SK-N-SH (cell line): ENCODE results near the gene RASGRF1. TPM values are rescaled to one million over a fixed set of nuclear protein-coding genes. Genes with fewer than 3 reads are reported as not detected.

Experiments
- CTCF ChIA-PET: fragments of 300-600, 350-600 bp; formaldehyde crosslinking; extraction: SDS; loops from one replicate; lab custom pipeline; 2021; lab: Yijun Ruan, JAX
- POLR2A ChIA-PET: fragments of 350-600 bp; sonication (Branson Sonifier 250); formaldehyde crosslinking; extraction: SDS; loops from one replicate; lab custom pipeline; 2020; ENCODE audit warnings: antibody characterized with exemption, inconsistent platforms; lab: Yijun Ruan, JAX
- DNase-seq: peaks from one replicate; pipeline ENCODE4 v3.0.0; 2012
- H2AFZ ChIP-seq: fragments of 200-600 bp; sonication (generic); 2 replicates; pipeline ENCODE4 v1.8.1; 2016; ENCODE audit warnings: antibody characterized with exemption, mild to moderate bottlenecking, low read depth
- H3F3A ChIP-seq: fragments of 200-600 bp; sonication (generic); replicated peaks from 2 replicates; pipeline ENCODE3; 2016; ENCODE audit warnings: antibody characterized with exemption, mild to moderate bottlenecking; ENCODE audit not compliant: insufficient read depth
- H3K27ac ChIP-seq, 2 experiments: fragments of 200-500 bp in 1 of 2; fragments of 200-600 bp in 1 of 2; sonication (Bioruptor generic) in 1 of 2; sonication (generic), shearing (Covaris generic) in 1 of 2; 2 replicates each; pipeline versions ENCODE4 v1.5.1 to v1.6.1; 2014 to 2016; ENCODE audit warnings: low read depth in 2 of 2, inconsistent platforms in 1 of 2, low read length in 1 of 2, mild to moderate bottlenecking in 1 of 2, mixed read lengths in 1 of 2
- H3K27me3 ChIP-seq: fragments of 200-600 bp; sonication (generic), shearing (Covaris generic); 2 replicates; pipeline ENCODE4 v1.6.1; 2016; ENCODE audit warnings: mixed run types; ENCODE audit not compliant: insufficient read depth
- H3K36me3 ChIP-seq, 2 experiments: fragments of 200-500 bp in 1 of 2; fragments of 200-600 bp in 1 of 2; sonication (Bioruptor generic) in 1 of 2; sonication (generic) in 1 of 2; replicated peaks in 1 of 2; 2 replicates each; pipeline versions ENCODE3 to v1.5.1; 2014 to 2016; ENCODE audit warnings: low read length in 1 of 2, mild to moderate bottlenecking in 1 of 2; ENCODE audit not compliant: insufficient read depth in 2 of 2, control insufficient read depth in 1 of 2
- H3K4me1 ChIP-seq, 2 experiments: fragments of 200-500 bp in 1 of 2; fragments of 200-600 bp in 1 of 2; sonication (Bioruptor generic) in 1 of 2; sonication (generic), shearing (Covaris generic) in 1 of 2; 2 replicates each; pipeline versions ENCODE4 v1.5.1 to v1.6.1; 2014 to 2016; ENCODE audit warnings: low read depth in 1 of 2, low read length in 1 of 2, mixed run types in 1 of 2; ENCODE audit not compliant: insufficient read depth in 2 of 2, control insufficient read depth in 1 of 2
- H3K4me2 ChIP-seq: fragments of 200-600 bp; sonication (generic), shearing (Covaris generic); 2 replicates; pipeline ENCODE4 v1.6.1; 2017; ENCODE audit warnings: mixed run types
- H3K4me3 ChIP-seq, 2 experiments: fragments of 200-500 bp in 1 of 2; fragments of 200-600 bp in 1 of 2; sonication (Bioruptor generic) in 1 of 2; sonication (generic), shearing (Covaris generic) in 1 of 2; 2 replicates each; pipeline versions ENCODE4 v1.5.1 to v1.8.1; 2014 to 2016; ENCODE audit warnings: low read depth in 2 of 2, inconsistent platforms in 1 of 2, low read length in 1 of 2, mild to moderate bottlenecking in 1 of 2, mixed read lengths in 1 of 2, moderate library complexity in 1 of 2
- H3K79me2 ChIP-seq: fragments of 200-600 bp; sonication (generic); 2 replicates; pipeline ENCODE4 v1.8.1; 2017; ENCODE audit warnings: mild to moderate bottlenecking; ENCODE audit not compliant: insufficient read depth
- H3K9ac ChIP-seq: fragments of 200-600 bp; sonication (generic); 2 replicates; pipeline ENCODE4 v1.6.1; 2017; ENCODE audit warnings: mixed run types
- H3K9me2 ChIP-seq: fragments of 200-600 bp; sonication (generic); 2 replicates; pipeline ENCODE4 v1.6.1; 2017; ENCODE audit warnings: mixed run types
- H3K9me3 ChIP-seq: fragments of 200-600 bp; sonication (generic); 2 replicates; pipeline ENCODE4 v1.6.1; 2017; ENCODE audit warnings: mixed run types, mild to moderate bottlenecking, moderate library complexity
- H4K20me1 ChIP-seq: fragments of 200-600 bp; sonication (generic); 2 replicates; pipeline ENCODE4 v1.6.1; 2017; ENCODE audit warnings: mild to moderate bottlenecking, mixed run types; ENCODE audit not compliant: insufficient read depth
- CHD2 ChIP-seq: fragments of 150-350 bp; IDR thresholded peaks from 2 replicates; pipeline ENCODE4 v1.6.1; 2018; ENCODE audit warnings: low read length; ENCODE audit not compliant: partially characterized antibody
- ELF1 ChIP-seq: IDR thresholded peaks from 2 replicates; pipeline ENCODE4 v1.4.0; 2012
- POLR2AphosphoS5 ChIP-seq: IDR thresholded peaks from 2 replicates; pipeline ENCODE4 v1.6.1; 2012; ENCODE audit warnings: low read depth, low read length
- SIN3A ChIP-seq: IDR thresholded peaks from 2 replicates; pipeline ENCODE4 v1.6.1; 2012; ENCODE audit warnings: low read depth, mild to moderate bottlenecking, low read length, moderate library complexity, borderline replicate concordance
- SMC3 ChIP-seq: IDR thresholded peaks from 2 replicates; pipeline ENCODE4 v1.6.1; 2012; ENCODE audit warnings: low read depth, low read length, improper control_type of control experiment
- WGBS: methylation state at CpG from one replicate; pipeline ENCODE4 v1.1.6; 2017; ENCODE audit warnings: low lambda C conversion rate; 5-methylcytosine and 5-hydroxymethylcytosine counted together
- polyA plus RNA-seq, 3 experiments: library from polyadenylated mRNA; depleted of rRNA; stranded (reverse); fragments of >200 nt; gene quantifications; 2 replicates each; pipeline ENCODE4 v1.2.3, GENCODE V29; 2012
- TF ChIP-seq, protein P1 (sequence below): IDR thresholded peaks from 2 replicates; pipeline ENCODE4; 2012
- TF ChIP-seq, protein P2 (sequence below): IDR thresholded peaks from 2 replicates; pipeline ENCODE4 v1.4.0; 2012; ENCODE audit warnings: low read depth, borderline replicate concordance
- TF ChIP-seq, protein P3 (sequence below): fragments of 150-350 bp; IDR thresholded peaks from 2 replicates; pipeline ENCODE4 v1.6.1; 2017; ENCODE audit warnings: antibody characterized with exemption, low read length, low read depth, borderline replicate concordance
- TF ChIP-seq, protein P4 (sequence below): fragments of 200-600 bp; sonication (generic); IDR thresholded peaks from 2 replicates; pipeline ENCODE4 v1.6.1; 2017; ENCODE audit warnings: antibody characterized with exemption, mild to moderate bottlenecking, moderate library complexity

RASGRF1 gene
- polyA plus RNA-seq, 1 of the 3 experiments (the other 2 are of a cell fraction), result 0.10 TPM

DNA sequence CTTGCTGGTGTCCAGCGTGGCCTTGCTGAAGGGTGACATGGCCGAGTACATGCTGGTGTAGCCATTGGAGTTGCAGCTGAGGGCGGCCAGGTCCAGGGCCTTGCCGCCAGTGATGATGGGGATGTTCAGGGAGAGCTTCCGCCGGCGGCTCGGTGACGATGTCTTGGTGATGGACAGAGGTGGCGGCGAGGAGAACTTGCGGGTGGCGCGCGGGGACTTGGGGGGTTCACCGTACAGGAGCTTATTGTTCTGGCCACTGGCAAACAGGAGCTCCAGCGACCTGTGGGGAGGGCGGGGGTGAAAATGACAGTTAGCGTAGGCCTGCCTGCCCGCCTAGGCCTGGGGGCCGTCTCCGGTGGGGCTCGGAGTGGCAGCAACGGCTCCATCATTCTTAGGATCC is 86.7 kb downstream of the RASGRF1 start (continued):
- TF ChIP-seq CHD2, result no peak

DNA sequence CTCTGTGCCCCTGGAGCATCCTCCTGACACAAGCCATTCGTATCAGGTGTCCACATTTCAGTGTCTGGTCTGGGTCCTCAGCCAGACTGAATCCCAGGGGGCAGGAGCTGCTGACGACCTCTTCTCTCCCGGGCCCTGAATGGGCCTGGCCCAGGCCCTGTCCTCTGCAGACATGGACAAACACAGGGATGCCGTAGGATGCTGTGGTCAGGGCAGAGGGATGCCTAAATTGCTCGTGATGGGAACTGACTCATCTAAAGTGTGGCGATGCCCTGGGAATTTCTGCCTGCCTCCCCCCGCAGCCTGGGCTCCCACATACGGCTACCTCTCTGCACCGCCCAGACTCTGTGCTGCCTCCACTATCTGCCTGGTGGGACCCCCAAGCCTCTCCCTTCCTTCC is 87.3 kb downstream of the RASGRF1 start:
- Histone ChIP-seq H3K36me3 (no peaks in the 10 kb centered on the region), H3K4me1 (peaks cover 8 to 13% of the 10 kb centered on the region in 2 experiments; a peak in 2 of 4 replicates), H3K9me2 (no peaks in the 10 kb centered on the region), H3K79me2 (no peaks in the 10 kb centered on the region), H3K4me3 (no peak overlapping the region), H3K4me2 (no peak overlapping the region), H3K27me3 (no peaks in the 10 kb centered on the region), H3F3A (no peaks in the 10 kb centered on the region), H4K20me1 (no peaks in the 10 kb centered on the region), H3K27ac (no peak overlapping the region), H2AFZ (no peak overlapping the region), H3K9me3 (no peaks in the 10 kb centered on the region), H3K9ac (no peak overlapping the region)
- TF ChIP-seq, protein P1, sequence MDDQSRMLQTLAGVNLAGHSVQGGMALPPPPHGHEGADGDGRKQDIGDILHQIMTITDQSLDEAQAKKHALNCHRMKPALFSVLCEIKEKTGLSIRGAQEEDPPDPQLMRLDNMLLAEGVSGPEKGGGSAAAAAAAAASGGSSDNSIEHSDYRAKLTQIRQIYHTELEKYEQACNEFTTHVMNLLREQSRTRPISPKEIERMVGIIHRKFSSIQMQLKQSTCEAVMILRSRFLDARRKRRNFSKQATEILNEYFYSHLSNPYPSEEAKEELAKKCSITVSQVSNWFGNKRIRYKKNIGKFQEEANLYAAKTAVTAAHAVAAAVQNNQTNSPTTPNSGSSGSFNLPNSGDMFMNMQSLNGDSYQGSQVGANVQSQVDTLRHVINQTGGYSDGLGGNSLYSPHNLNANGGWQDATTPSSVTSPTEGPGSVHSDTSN, result no peak
- TF ChIP-seq POLR2AphosphoS5 (no peak), ELF1 (no peak), SIN3A (no peak), SMC3 (no peak)
- TF ChIP-seq, protein P2, sequence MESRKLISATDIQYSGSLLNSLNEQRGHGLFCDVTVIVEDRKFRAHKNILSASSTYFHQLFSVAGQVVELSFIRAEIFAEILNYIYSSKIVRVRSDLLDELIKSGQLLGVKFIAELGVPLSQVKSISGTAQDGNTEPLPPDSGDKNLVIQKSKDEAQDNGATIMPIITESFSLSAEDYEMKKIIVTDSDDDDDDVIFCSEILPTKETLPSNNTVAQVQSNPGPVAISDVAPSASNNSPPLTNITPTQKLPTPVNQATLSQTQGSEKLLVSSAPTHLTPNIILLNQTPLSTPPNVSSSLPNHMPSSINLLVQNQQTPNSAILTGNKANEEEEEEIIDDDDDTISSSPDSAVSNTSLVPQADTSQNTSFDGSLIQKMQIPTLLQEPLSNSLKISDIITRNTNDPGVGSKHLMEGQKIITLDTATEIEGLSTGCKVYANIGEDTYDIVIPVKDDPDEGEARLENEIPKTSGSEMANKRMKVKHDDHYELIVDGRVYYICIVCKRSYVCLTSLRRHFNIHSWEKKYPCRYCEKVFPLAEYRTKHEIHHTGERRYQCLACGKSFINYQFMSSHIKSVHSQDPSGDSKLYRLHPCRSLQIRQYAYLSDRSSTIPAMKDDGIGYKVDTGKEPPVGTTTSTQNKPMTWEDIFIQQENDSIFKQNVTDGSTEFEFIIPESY, result no peak
- TF ChIP-seq, protein P3, sequence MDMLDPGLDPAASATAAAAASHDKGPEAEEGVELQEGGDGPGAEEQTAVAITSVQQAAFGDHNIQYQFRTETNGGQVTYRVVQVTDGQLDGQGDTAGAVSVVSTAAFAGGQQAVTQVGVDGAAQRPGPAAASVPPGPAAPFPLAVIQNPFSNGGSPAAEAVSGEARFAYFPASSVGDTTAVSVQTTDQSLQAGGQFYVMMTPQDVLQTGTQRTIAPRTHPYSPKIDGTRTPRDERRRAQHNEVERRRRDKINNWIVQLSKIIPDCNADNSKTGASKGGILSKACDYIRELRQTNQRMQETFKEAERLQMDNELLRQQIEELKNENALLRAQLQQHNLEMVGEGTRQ, result no peak
- TF ChIP-seq, protein P4, sequence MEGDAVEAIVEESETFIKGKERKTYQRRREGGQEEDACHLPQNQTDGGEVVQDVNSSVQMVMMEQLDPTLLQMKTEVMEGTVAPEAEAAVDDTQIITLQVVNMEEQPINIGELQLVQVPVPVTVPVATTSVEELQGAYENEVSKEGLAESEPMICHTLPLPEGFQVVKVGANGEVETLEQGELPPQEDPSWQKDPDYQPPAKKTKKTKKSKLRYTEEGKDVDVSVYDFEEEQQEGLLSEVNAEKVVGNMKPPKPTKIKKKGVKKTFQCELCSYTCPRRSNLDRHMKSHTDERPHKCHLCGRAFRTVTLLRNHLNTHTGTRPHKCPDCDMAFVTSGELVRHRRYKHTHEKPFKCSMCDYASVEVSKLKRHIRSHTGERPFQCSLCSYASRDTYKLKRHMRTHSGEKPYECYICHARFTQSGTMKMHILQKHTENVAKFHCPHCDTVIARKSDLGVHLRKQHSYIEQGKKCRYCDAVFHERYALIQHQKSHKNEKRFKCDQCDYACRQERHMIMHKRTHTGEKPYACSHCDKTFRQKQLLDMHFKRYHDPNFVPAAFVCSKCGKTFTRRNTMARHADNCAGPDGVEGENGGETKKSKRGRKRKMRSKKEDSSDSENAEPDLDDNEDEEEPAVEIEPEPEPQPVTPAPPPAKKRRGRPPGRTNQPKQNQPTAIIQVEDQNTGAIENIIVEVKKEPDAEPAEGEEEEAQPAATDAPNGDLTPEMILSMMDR, result no peak
- CTCF ChIA-PET, result interaction anchor here (1.2 to 1.4 kb wide), 4 partner anchors 25 to 181 kb away, joined by 3 to 4 read pairs (median 4); no protein-coding TSS in a partner anchor
- no peak for DNase-seq
- POLR2A ChIA-PET, result no interaction called here
- 80% methylated on average over 3 of the region's 9 CpGs for WGBS
